Tibial artery (tissue), 4 donors: ENCODE results near the gene ELFN1.

Source experiments
- DNase-seq, 2 donors: peaks; one replicate each; pipeline ENCODE4 v3.0.0-alpha.2; 2019
- H3K27ac ChIP-seq, 2 donors: fragments of 200-600 bp; sonication (generic) in 1 of 2; 1 replicate in 1 of 2; 2 replicates in 1 of 2; pipeline ENCODE4 v1.5.1; 2018 to 2019; ENCODE audit warnings: mild to moderate bottlenecking in 1 of 2
- H3K27me3 ChIP-seq, 2 donors: fragments of 200-600 bp; sonication (generic) in 1 of 2; one replicate each; pipeline versions ENCODE4 v1.5.1 to v1.6.0; 2016 to 2019
- H3K36me3 ChIP-seq, 3 donors: fragments of 200-600 bp; sonication (generic) in 2 of 3; one replicate each; pipeline ENCODE4 v1.5.1; 2016 to 2019; ENCODE audit warnings: mild to moderate bottlenecking in 2 of 3
- H3K4me1 ChIP-seq, 4 donors: fragments of 200-600 bp; sonication (generic) in 2 of 4; 1 replicate in 3 of 4; 2 replicates in 1 of 4; pipeline ENCODE4 v1.5.1; 2016 to 2019
- H3K4me3 ChIP-seq, 2 donors: fragments of 200-600 bp; sonication (generic) in 1 of 2; 1 replicate in 1 of 2; 2 replicates in 1 of 2; pipeline ENCODE4 v1.5.1; 2018 to 2019; ENCODE audit warnings: mild to moderate bottlenecking in 2 of 2
- H3K9me3 ChIP-seq, 3 donors: fragments of 200-600 bp; sonication (generic) in 1 of 3; one replicate each; pipeline ENCODE4 v1.5.1; 2016 to 2019
- CTCF ChIP-seq, 2 experiments: fragments of 200-600 bp in 1 of 2; fragments of 450-650 bp in 1 of 2; IDR thresholded peaks; one replicate each; pipeline ENCODE4 v1.5.1; 2017 to 2019; ENCODE audit warnings: antibody characterized with exemption in 2 of 2, mild to moderate bottlenecking in 1 of 2, moderate library complexity in 1 of 2
- intact Hi-C: fragments of 100-400 bp; cut with DNase I; formaldehyde crosslinking; loops from one replicate; pipeline ENCODE4 v1.15.0; 2023; ENCODE audit warnings: low total_unique reads

The ELFN1 gene

DNA sequence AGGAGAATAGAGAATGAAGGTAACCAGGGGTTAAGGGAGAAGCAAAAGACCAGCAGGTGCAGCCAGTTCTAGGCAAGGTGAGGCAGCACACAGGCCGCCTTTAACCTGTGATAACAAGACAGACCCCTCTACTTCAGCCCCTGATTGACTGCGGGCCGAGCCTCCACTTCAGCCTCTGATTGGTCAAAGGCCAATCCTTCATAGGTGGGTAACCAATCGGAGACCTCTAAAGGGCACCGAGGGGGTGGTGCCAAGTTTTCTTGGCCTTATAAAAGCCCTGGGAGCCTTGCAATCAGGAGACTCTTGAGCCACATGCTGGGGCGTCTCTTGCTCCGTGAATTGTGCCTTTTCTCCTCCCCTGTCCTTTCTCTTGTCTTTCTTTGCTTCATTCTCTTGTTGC, 98.8 kb downstream of the ELFN1 start:
- Histone ChIP-seq H3K27ac (no peak overlapping the region), H3K27me3 (peaks cover 0 to 19% of the 10 kb centered on the region in 2 donors), H3K4me3 (no peak overlapping the region), H3K36me3 (no peaks in the 10 kb centered on the region), H3K9me3 (peaks cover 0 to 10% (median 0%) of the 10 kb centered on the region in 3 donors), H3K4me1 (no peaks in the 10 kb centered on the region)
- DNase-seq, result no peak
- TF ChIP-seq CTCF (IDR thresholded peaks at IDR 0.05), result no peak
- intact Hi-C loops, result no loop called here

- intact Hi-C loops, result no loop called here
These were observed 99.5 kb downstream of the ELFN1 start for GRCh38 chr7:1769286-1770200.

GRCh38 chr7:1770331-1770730, 100.3 kb downstream of the ELFN1 start:
- intact Hi-C loops, result no loop called here
- TF ChIP-seq CTCF (IDR thresholded peaks at IDR 0.05), result no peak
- peaks cover 0 to 19% of the 10 kb centered on the region in 2 donors for H3K27me3 ChIP-seq
- H3K36me3 ChIP-seq, result no peaks in the 10 kb centered on the region
- DNase-seq, result no peak
- H3K9me3 ChIP-seq, result no peaks in the 10 kb centered on the region
- no peaks in the 10 kb centered on the region for H3K4me1 ChIP-seq
- no peak overlapping the region for H3K27ac ChIP-seq
- no peak overlapping the region for H3K4me3 ChIP-seq

More at GRCh38 chr7:1769286-1770200, 99.5 kb downstream of the ELFN1 start:
- Histone ChIP-seq H3K27ac (no peak overlapping the region), H3K36me3 (no peaks in the 10 kb centered on the region), H3K4me3 (no peak overlapping the region), H3K27me3 (peaks cover 0 to 19% of the 10 kb centered on the region in 2 donors), H3K4me1 (no peaks in the 10 kb centered on the region), H3K9me3 (peaks cover 0 to 3% (median 0%) of the 10 kb centered on the region in 3 donors)
- no peak for DNase-seq
- TF ChIP-seq CTCF (IDR thresholded peaks at IDR 0.05), result no peak

DNA sequence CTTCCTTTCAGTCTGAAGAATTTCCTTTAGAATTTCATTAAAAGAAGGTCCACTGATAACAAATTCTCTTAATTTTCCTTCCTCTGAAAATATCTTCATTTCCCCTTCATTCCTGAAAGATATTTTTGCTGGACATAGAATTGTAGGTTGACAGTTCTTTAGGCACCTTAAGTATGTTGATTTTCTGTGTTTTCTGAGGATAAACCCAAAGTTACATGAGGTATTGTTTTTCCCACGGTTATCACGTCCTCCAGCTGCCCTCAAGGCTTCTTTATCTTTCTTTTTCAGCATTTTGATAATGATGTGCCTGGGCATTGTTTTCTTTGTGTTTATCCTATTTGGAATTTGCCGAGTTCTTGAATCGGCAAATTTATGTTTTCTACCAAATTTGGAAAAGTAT, 105.3 kb downstream of the ELFN1 start:
- H3K27me3 ChIP-seq, result peaks cover 0 to 5% of the 10 kb centered on the region in 2 donors
- H3K4me1 ChIP-seq, result no peaks in the 10 kb centered on the region
- DNase-seq, result no peak
- no peak for TF ChIP-seq CTCF (IDR thresholded peaks at IDR 0.05)
- no peak overlapping the region for H3K27ac ChIP-seq
- H3K9me3 ChIP-seq, result peaks cover 0 to 11% (median 9%) of the 10 kb centered on the region in 3 donors
- intact Hi-C loops, result no loop called here
- no peaks in the 10 kb centered on the region for H3K36me3 ChIP-seq
- H3K4me3 ChIP-seq, result no peak overlapping the region

DNA sequence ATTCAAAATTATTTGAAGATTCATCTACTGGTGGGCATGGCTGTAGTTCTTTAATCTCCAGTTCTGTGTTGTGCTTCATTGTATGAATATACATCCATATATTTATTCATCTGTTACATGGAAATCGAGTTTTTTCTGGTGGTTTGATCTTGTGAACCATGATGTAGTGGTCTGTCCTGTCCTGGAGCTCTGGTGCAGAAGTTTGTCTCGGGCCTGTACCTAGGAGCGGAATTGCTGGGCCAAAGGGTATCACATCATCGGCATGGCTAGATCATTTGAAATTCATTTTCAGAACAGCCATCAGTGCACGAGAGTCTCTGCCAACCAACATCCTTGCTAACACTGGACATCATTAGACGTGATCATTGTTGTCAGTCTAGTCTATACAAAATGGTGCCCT, 107.0 kb downstream of the ELFN1 start:
- Histone ChIP-seq H3K9me3 (peaks cover 0 to 11% (median 9%) of the 10 kb centered on the region in 3 donors), H3K36me3 (no peaks in the 10 kb centered on the region), H3K27ac (no peak overlapping the region), H3K4me3 (no peak overlapping the region), H3K4me1 (no peaks in the 10 kb centered on the region), H3K27me3 (peaks cover 0 to 5% of the 10 kb centered on the region in 2 donors)
- DNase-seq, result no peak
- intact Hi-C loops, result no loop called here
- TF ChIP-seq CTCF (IDR thresholded peaks at IDR 0.05), result no peak
